Measurements from ENCODE around the gene NME2.
"Not testable (repeated sequence)": the region's sequence is repeated elsewhere in the genome, so short reads cannot be mapped to it uniquely, and the experiment has no call there.

NME2 gene

DNA sequence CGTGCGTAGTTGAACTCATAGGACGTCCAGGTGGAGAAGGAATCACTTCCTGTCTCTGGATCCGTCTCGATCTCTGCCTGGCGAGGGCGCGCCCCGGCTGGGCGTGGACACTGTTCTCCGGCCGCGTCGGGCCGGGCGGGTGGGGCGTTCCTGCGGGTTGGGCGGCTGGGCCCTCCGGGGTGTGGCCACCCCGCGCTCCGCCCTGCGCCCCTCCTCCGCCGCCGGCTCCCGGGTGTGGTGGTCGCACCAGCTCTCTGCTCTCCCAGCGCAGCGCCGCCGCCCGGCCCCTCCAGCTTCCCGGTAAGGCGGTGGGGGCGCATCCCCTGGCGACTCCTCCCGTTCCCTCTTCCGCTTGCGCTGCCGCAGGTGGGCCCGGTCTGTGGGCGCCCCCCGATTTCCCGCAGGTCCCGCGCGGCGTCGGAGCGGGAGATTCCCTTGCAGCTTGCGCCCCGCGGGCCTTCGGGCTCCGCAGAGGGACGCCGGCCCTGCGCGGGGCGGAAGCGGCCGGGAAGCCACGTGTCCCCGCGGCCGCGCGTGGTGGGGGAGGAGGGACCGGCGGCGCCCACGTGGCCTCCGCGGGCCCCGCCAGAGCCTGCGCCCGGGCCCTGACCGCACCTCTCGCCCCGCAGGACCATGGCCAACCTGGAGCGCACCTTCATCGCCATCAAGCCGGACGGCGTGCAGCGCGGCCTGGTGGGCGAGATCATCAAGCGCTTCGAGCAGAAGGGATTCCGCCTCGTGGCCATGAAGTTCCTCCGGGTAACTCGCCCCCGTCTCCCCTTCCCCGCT, at the start of gene NME2:
Gene NME2, plus strand, starts transcription at position 214 of the 789 bp plus-strand sequence. Its CDS starts 420 bp downstream, at position 634.
- in situ Hi-C loops (cut with MboI; ENCODE audit: low sequenced_read_pairs), result no loop called here

DNA sequence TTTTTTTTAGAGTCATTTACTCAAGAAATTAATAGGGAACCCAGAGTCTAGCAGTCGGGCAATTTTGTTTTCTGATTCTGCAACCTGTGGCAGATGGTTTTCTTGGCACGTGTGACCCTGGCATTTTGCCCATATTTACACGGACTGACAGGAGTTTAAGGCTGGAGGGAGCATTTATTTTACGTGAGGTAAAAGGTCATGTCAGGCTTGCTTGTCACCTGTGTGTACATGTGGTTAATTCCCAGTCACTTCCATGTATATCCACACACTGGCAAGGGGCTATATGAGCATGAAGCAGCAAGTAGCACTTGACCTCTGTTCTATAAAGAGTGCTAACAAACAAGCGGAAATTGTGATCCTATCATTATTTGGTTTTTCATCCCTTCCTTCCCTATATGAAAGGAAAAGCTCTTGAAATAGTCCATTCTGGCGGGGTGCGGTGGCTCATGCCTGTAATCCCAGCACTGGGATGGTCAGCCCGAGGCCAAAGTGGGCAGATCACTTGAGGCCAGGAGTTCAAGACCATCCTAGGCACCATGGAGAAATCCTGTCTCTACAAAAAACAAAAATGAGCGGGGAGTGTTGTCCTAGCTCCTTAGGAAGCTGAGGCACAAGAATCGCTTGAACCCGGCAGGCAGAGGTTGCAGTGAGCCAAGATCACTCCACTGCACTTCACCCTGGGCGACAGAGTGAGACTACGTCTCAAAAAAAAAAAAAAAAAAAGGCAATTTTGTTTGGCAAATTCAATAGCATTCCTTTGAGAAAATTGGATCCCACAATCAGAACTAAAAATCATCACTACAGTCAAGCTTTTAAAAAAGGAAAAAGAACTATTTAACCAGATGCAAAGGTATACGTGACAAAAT, 47.6 kb upstream of the NME2 start:
- in situ Hi-C loops (cut with MboI; ENCODE audit: low sequenced_read_pairs), result no loop called here

DNA sequence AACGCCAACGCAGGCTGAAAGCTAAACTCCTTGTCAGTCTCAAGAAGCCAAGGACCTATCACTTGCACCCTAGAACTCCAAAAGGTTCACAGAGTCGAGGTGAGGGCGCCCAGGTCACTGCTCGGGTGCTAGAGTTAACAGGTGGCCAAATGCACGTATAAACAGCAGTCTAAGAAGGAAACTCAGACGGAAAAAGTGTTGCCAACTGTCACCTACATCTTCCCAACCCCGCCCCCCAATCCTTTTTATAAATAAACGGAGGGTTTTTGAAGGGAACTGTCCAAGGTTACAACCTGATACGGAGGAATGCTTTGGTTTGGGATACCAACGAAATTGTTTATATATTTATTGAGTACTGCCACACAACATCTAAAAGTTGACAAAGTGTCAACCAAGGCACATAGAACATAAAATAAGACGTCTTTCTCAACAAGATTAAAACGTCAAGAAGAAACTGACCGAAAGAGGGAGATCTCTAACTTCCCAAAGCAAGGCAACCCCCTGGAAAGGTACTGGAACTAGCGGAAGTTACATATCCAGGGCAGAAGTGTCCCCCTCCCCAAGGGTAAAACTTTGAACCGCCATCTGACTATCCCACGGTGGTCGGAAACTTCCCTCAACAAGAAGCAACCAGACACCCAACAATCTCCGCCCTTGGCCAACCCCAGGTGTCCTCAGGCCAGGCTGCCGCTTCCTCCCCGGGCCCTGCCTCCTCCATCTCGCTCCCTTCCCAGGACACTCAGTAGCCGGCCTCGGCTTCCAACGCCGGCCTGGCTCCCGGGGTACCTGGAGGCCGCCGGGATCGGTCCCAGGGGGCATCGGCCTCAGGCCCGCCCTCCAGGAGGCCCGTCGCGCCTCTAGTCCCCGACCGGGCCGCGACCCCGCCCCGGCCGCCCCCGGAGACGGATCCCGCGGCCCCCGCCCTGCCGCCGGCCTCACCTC, 46.5 kb upstream of the NME2 start:
- in situ Hi-C loops (cut with MboI; ENCODE audit: low sequenced_read_pairs), result no loop called here

DNA sequence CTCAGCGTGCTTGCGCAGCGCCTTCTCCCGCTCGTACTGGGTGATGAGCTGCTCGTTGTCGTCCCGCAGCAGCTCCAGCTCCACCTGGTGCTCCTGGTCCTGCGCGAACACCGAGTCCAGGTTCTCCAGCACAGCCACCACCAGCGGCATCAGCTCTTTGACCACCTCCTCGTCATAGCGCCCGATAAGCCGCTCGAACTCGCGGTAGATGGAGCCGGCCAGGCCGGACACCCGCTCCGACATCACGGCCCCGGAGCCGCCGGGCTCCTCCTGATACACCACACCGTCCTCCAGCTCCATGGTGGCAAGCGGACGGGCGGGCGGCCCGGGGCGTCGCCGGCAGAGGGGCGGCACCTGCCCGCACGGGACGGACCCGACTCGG, 45.9 kb upstream of the NME2 start:
- in situ Hi-C loops (cut with MboI; ENCODE audit: low sequenced_read_pairs), result no loop called here

- in situ Hi-C loops (cut with MboI; ENCODE audit: low sequenced_read_pairs), result no loop called here
These were observed 45.2 kb upstream of the NME2 start, which contains the start of gene SPAG9 for GRCh38 chr17:51120739-51121619. Gene SPAG9 (minus strand): TSS chr17:51120868. CDS start chr17:51120656, 212 bp downstream.

DNA sequence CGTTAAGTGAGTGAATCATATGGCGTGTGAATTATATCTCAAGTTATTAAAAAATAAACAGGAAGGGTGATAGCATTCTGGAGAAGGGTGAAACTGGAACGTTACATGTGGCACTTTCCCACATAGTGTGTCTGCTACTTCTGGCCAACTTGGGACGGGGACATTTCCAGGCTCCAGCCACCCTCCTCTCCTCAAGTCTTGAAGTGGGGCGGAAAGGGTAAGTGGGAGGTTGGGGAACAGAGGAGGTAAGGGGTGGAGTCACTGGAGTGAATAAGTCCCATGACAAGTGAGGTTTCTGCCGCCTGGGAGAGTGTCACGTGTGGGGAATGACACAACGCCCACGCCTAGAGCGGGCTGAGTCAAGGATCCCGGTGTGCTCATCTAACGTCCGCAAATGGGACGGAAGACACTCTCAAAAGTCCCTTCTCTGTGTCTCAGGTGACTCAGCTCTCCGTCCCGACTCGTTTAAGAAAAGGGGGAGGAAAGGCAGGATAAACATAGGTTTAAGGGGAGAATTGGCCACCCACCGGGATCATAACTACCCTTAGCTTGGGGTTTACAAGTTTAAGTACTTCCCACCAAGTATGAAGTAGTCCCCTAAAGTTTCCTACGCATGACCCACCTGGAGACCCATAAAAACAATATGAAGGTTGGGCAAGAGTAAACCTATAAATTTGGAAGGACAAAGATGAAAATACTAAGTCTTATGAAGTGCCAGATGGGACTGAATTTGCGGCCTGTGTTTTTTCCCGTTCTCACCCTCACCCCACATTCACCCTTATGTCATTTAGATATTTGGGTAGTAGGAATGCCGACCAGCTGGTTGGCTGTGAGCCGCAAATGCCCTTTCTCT, 44.4 kb upstream of the NME2 start:
- in situ Hi-C loops (cut with MboI; ENCODE audit: low sequenced_read_pairs), result no loop called here

GRCh38 chr17:51122473-51123115, 43.6 kb upstream of the NME2 start:
- in situ Hi-C loops (cut with MboI; ENCODE audit: low sequenced_read_pairs), result not testable (repeated sequence)

DNA sequence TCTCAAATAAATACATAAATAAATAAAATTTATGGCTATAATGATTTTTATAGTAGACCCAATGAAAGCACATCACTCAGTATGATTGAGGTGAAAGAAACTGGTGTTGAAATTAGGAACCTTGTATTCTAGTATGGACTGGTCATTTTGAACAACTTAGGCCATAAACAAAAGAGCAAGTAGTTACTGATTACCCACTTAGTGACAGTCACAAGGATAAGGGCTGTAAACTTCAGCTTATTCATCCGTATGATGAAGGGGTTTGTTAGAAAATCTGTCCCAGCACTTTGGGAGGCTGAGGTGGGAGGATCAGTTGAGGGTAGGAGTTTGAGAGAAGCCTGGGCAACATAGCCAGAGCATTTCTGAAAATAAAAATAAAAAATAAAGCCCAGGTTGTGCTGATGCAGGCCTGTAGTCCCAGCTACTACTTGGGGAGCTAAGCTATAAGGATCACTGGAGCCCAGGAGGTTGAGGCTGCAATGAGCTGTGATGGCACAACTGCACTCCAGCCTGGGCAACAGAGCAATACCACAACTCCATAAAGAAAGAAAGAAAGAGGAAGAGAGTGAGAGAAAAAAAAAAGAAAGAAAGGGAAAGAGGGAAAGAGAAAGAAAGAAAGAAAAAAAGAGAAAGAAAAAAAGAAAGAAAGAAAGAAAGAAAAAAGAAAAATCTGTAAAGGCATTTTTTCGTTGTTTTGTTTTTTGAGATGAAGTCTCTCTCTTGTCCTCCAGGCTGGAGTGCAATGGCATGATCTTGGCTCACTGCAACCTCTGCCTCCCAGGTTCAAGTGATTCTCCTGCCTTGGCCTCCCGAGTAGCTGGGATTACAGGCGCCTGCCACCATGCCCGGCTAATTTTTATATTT, 41.3 kb upstream of the NME2 start:
- in situ Hi-C loops (cut with MboI; ENCODE audit: low sequenced_read_pairs), result no loop called here

GRCh38 chr17:51128076-51128475, 38.1 kb upstream of the NME2 start:
- in situ Hi-C loops (cut with MboI; ENCODE audit: low sequenced_read_pairs), result no loop called here

- in situ Hi-C loops (cut with MboI; ENCODE audit: low sequenced_read_pairs), result no loop called here
These were observed 33.3 kb upstream of the NME2 start for GRCh38 chr17:51132964-51133319.

- in situ Hi-C loops (cut with MboI; ENCODE audit: low sequenced_read_pairs), result no loop called here
These were observed 32.8 kb upstream of the NME2 start for GRCh38 chr17:51133365-51133764.

- in situ Hi-C loops (cut with MboI; ENCODE audit: low sequenced_read_pairs), result no loop called here
These were observed 30.3 kb upstream of the NME2 start for GRCh38 chr17:51135956-51136355.

DNA sequence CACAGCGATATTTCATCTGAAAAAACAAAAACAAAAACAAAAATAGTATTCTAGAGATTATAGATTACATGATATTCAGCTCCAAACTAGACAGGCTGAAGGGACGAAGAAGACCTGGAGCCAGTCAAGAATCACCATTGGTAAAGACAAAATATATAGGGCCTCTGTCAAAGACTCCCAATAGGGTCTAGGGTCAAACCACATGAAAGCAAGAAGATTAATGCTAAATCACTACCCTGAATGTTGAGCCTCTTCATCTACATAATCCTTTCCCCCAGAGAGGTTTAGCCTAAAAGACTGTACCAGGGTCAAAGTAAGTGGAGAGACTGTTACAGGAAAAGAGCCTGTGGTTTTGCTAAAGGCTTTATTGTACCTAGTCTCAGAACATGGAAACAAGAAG, 23.6 kb upstream of the NME2 start:
- in situ Hi-C loops (cut with MboI; ENCODE audit: low sequenced_read_pairs), result no loop called here

- in situ Hi-C loops (cut with MboI; ENCODE audit: low sequenced_read_pairs), result no loop called here
These were observed 21.8 kb upstream of the NME2 start for GRCh38 chr17:51144266-51145022.

DNA sequence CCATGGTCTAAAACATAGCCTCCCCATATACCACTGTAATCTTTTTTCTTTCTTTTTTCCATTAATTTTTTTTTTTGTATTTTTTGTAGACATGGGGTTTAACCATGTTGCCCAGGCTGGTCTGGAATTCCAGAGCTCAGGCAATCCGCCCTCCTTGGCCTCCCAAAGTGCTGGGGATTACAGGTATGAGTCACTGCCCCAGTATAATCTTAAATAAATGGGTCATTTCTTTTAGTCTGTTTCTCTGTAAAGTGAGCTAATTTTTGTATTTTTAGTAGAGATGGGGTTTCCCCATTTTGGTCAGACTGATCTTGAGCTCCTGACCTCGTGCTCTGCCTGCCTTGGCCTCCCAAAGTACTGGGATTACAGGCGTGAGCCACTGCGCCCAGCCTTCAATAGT, 18.6 kb upstream of the NME2 start:
- in situ Hi-C loops (cut with MboI; ENCODE audit: low sequenced_read_pairs), result no loop called here

GRCh38 chr17:51149163-51149562, 17.0 kb upstream of the NME2 start:
- in situ Hi-C loops (cut with MboI; ENCODE audit: low sequenced_read_pairs), result no loop called here

- in situ Hi-C loops (cut with MboI; ENCODE audit: low sequenced_read_pairs), result no loop called here
These were observed 15.3 kb upstream of the NME2 start for GRCh38 chr17:51150932-51151331.

All from hTERT RPE-1 (cell line).